HCT116 (cell line): ENCODE results near the gene APOE. TPM values are rescaled to one million over a fixed set of nuclear protein-coding genes. Genes with fewer than 3 reads are reported as not detected.

ENCODE experiments used
- ATAC-seq: fragments of 200-7000 bp; cut with Tn5 transposase; 2 replicates; pipeline ENCODE4 v1.9.1; 2020; ENCODE audit warnings: mild to moderate bottlenecking, moderate library complexity
- BruUV-seq: library from RNA; stranded (reverse); fragments of 400-500 nt; replicated peaks from 2 replicates; lab custom pipeline; 2021; lab: Mats Ljungman, UMichigan
- CTCF ChIA-PET: fragments of 300-600 bp; sonication (Branson Sonifier 250); formaldehyde crosslinking; loops from one replicate; lab custom pipeline; 2021; ENCODE audit warnings: antibody characterized with exemption; lab: Charles Lee
- POLR2A ChIA-PET: fragments of 300-600, 350-600 bp; sonication (Branson Sonifier 250); formaldehyde crosslinking; loops from one replicate; lab custom pipeline; 2021; ENCODE audit warnings: antibody characterized with exemption; lab: Charles Lee
- RAD21 ChIA-PET, 2 experiments: fragments of 300-600 bp; sonication (Branson Sonifier 250); formaldehyde crosslinking; loops; one replicate each; lab custom pipeline; 2023; ENCODE audit warnings: low total read pairs in 2 of 2; ENCODE audit not compliant: uncharacterized antibody in 2 of 2, unreplicated experiment in 2 of 2, low non-redundant PET in 1 of 2; lab: Charles Lee
- DNase-seq: peaks from one replicate; pipeline ENCODE4 v3.0.0-alpha.2; 2010; ENCODE audit warnings: low read depth, low spot score
- H2AFZ ChIP-seq: fragments of 200-600 bp; shearing (Covaris generic), sonication (generic); 2 replicates; pipeline ENCODE4 v1.6.1; 2017; ENCODE audit warnings: low read depth, mixed run types, mixed read lengths, antibody characterized with exemption, low read length; ENCODE audit not compliant: poor library complexity, severe bottlenecking
- H3K27ac ChIP-seq: 2 replicates; pipeline ENCODE4 v1.5.1; 2012; ENCODE audit warnings: low read depth, low read length
- H3K27me3 ChIP-seq: fragments of 200-600 bp; sonication (generic); 2 replicates; pipeline ENCODE4 v1.6.1; 2016; ENCODE audit warnings: mixed run types, low read length, mixed read lengths; ENCODE audit not compliant: insufficient read depth
- H3K36me3 ChIP-seq, 2 experiments: fragments of 200-500 bp in 1 of 2; fragments of 200-600 bp in 1 of 2; sonication (Bioruptor generic) in 1 of 2; sonication (generic) in 1 of 2; 2 replicates each; pipeline versions ENCODE4 v1.5.1 to v1.6.1; 2014 to 2016; ENCODE audit warnings: low read length in 2 of 2, inconsistent platforms in 1 of 2, mixed read lengths in 1 of 2, mixed run types in 1 of 2; ENCODE audit not compliant: insufficient read depth in 2 of 2, control insufficient read depth in 1 of 2
- H3K4me1 ChIP-seq, 2 experiments: fragments of 200-600 bp in 1 of 2; sonication (generic) in 1 of 2; 2 replicates each; pipeline versions ENCODE4 v1.5.1 to v1.6.1; 2012 to 2017; ENCODE audit warnings: low read length in 2 of 2, inconsistent platforms in 1 of 2, mild to moderate bottlenecking in 1 of 2, mixed read lengths in 1 of 2, mixed run types in 1 of 2, moderate library complexity in 1 of 2; ENCODE audit not compliant: insufficient read depth in 2 of 2, control insufficient read depth in 1 of 2
- H3K4me2 ChIP-seq: fragments of 200-600 bp; sonication (generic); 2 replicates; pipeline ENCODE4 v1.6.1; 2017; ENCODE audit warnings: mixed run types, low read length, mixed read lengths
- H3K4me3 ChIP-seq, 2 experiments: fragments of 200-600 bp in 1 of 2; sonication (generic) in 1 of 2; replicated peaks in 1 of 2; 2 replicates each; pipeline ENCODE4 v1.5.1; 2011 to 2016; ENCODE audit warnings: low read length in 2 of 2, control low read depth in 1 of 2, low read depth in 1 of 2, mild to moderate bottlenecking in 1 of 2, mixed read lengths in 1 of 2, mixed run types in 1 of 2
- H3K79me2 ChIP-seq: fragments of 200-600 bp; sonication (generic); 2 replicates; pipeline ENCODE4 v1.6.1; 2017; ENCODE audit warnings: mild to moderate bottlenecking, mixed run types, low read length, moderate library complexity, mixed read lengths; ENCODE audit not compliant: insufficient read depth
- H3K9ac ChIP-seq: fragments of 200-600 bp; sonication (generic); 2 replicates; pipeline ENCODE4 v1.6.1; 2016; ENCODE audit warnings: low read length, mixed read lengths
- H3K9me2 ChIP-seq: fragments of 200-600 bp; sonication (generic), shearing (Covaris generic); 2 replicates; pipeline ENCODE4 v1.6.1; 2017; ENCODE audit warnings: mixed run types, mild to moderate bottlenecking, moderate library complexity; ENCODE audit not compliant: insufficient read depth
- H3K9me3 ChIP-seq, 2 experiments: fragments of 200-500 bp in 1 of 2; fragments of 200-600 bp in 1 of 2; sonication (Bioruptor generic) in 1 of 2; sonication (generic) in 1 of 2; 2 replicates each; pipeline ENCODE4 v1.6.1; 2014 to 2017; ENCODE audit warnings: low read length in 2 of 2, mixed read lengths in 2 of 2, inconsistent platforms in 1 of 2, low read depth in 1 of 2, mild to moderate bottlenecking in 1 of 2, mixed run types in 1 of 2, moderate library complexity in 1 of 2; ENCODE audit not compliant: control insufficient read depth in 1 of 2, insufficient read depth in 1 of 2
- H4K20me1 ChIP-seq: fragments of 200-600 bp; sonication (generic), shearing (Covaris generic); 2 replicates; pipeline ENCODE4 v1.6.1; 2017; ENCODE audit warnings: mixed run types, mild to moderate bottlenecking, moderate library complexity; ENCODE audit not compliant: insufficient read depth
- CBX3 ChIP-seq: IDR thresholded peaks from 2 replicates; pipeline ENCODE4 v1.6.1; 2012; ENCODE audit warnings: low read depth
- CEBPB ChIP-seq: IDR thresholded peaks from 2 replicates; pipeline ENCODE4 v1.6.1; 2012; ENCODE audit warnings: low read depth
- EGR1 ChIP-seq: IDR thresholded peaks from 2 replicates; pipeline ENCODE4 v1.6.1; 2012; ENCODE audit warnings: low read depth
- ELF1 ChIP-seq: IDR thresholded peaks from 2 replicates; pipeline ENCODE4 v1.6.1; 2012; ENCODE audit warnings: low read depth, borderline replicate concordance
- EZH2 ChIP-seq: fragments of 200-600 bp; sonication (generic); IDR thresholded peaks from 2 replicates; pipeline ENCODE4 v1.6.1; 2017; ENCODE audit warnings: antibody characterized with exemption, mixed run types
- EZH2phosphoT487 ChIP-seq: fragments of 200-600 bp; IDR thresholded peaks from 2 replicates; pipeline ENCODE4 v1.6.1; 2018; ENCODE audit warnings: antibody characterized with exemption, borderline replicate concordance
- FOSL1 ChIP-seq: IDR thresholded peaks from 2 replicates; pipeline ENCODE4 v1.6.1; 2012; ENCODE audit warnings: low read depth
- JUND ChIP-seq: IDR thresholded peaks from 2 replicates; pipeline ENCODE4 v1.6.1; 2012
- POLR2A ChIP-seq: IDR thresholded peaks from 2 replicates; pipeline ENCODE4 v1.7.0; 2011; ENCODE audit warnings: borderline replicate concordance; ENCODE audit not compliant: insufficient read depth, insufficient read length; ENCODE audit errors: extremely low read depth
- POLR2AphosphoS5 ChIP-seq: IDR thresholded peaks from 2 replicates; pipeline ENCODE4 v1.6.1; 2011; ENCODE audit warnings: mild to moderate bottlenecking, low read depth, low read length, moderate library complexity
- RAD21 ChIP-seq: IDR thresholded peaks from 2 replicates; pipeline ENCODE4 v1.6.1; 2012; ENCODE audit warnings: low read depth, mild to moderate bottlenecking
- SIN3A ChIP-seq: IDR thresholded peaks from 2 replicates; pipeline ENCODE4 v1.6.1; 2012; ENCODE audit warnings: low read depth
- SP1 ChIP-seq: IDR thresholded peaks from 2 replicates; pipeline ENCODE4 v1.6.1; 2012; ENCODE audit warnings: low read depth
- SRF ChIP-seq: IDR thresholded peaks from 2 replicates; pipeline ENCODE4 v1.6.1; 2012; ENCODE audit warnings: low read depth
- TCF7L2 ChIP-seq: IDR thresholded peaks from 2 replicates; pipeline ENCODE4 v1.7.0; 2011; ENCODE audit warnings: borderline replicate concordance, inconsistent platforms; ENCODE audit not compliant: insufficient read depth, insufficient read length; ENCODE audit errors: extremely low read depth
- YY1 ChIP-seq: IDR thresholded peaks from 2 replicates; pipeline ENCODE4 v1.6.1; 2011; ENCODE audit warnings: low read length, low read depth, moderate library complexity, mild to moderate bottlenecking; ENCODE audit not compliant: insufficient replicate concordance; ENCODE audit errors: extremely low read depth
- ZFX ChIP-seq: fragments of 450-650 bp; IDR thresholded peaks from 2 replicates; pipeline ENCODE4 v1.6.1; 2017
- ZNF274 ChIP-seq: fragments of 200-500 bp; sonication (Bioruptor generic); IDR thresholded peaks from 2 replicates; pipeline ENCODE4 v1.6.1; 2014; ENCODE audit warnings: mild to moderate bottlenecking, low read depth, low read length, inconsistent platforms
- intact Hi-C: fragments of 100-400 bp; cut with micrococcal nuclease; formaldehyde crosslinking; loops from 2 replicates; pipeline ENCODE4 v1.10.0; 2022
- total RNA-seq: library from RNA; stranded (reverse); gene quantifications from one replicate; pipeline ENCODE4 v1.2.1, GENCODE V29; 2021; ENCODE audit not compliant: unreplicated experiment
- TF ChIP-seq, protein P1 (sequence below): IDR thresholded peaks from 2 replicates; pipeline ENCODE4 v1.6.1; 2012
- TF ChIP-seq, protein P2 (sequence below): IDR thresholded peaks from 2 replicates; pipeline ENCODE4 v1.6.1; 2011; ENCODE audit warnings: mild to moderate bottlenecking, low read length, moderate library complexity; ENCODE audit not compliant: insufficient replicate concordance; ENCODE audit errors: extremely low read depth
- TF ChIP-seq, protein P3 (sequence below), 3 experiments: fragments of 200-600 bp in 1 of 3; sonication (generic) in 1 of 3; IDR thresholded peaks in 2 of 3; conservative IDR thresholded peaks in 1 of 3; 2 replicates each; pipeline ENCODE4 v1.5.1; 2012 to 2017; ENCODE audit warnings: low read depth in 2 of 3, low read length in 2 of 3, antibody characterized with exemption in 1 of 3, borderline replicate concordance in 1 of 3, control low read depth in 1 of 3, mild to moderate bottlenecking in 1 of 3, mixed read lengths in 1 of 3, mixed run types in 1 of 3, moderate library complexity in 1 of 3; ENCODE audit not compliant: insufficient read depth in 1 of 3
- TF ChIP-seq, protein P4 (sequence below): IDR thresholded peaks from 2 replicates; pipeline ENCODE4 v1.6.1; 2012

Gene APOE
- total RNA-seq, 1 experiment from 2014 or later = 7.2 TPM

DNA sequence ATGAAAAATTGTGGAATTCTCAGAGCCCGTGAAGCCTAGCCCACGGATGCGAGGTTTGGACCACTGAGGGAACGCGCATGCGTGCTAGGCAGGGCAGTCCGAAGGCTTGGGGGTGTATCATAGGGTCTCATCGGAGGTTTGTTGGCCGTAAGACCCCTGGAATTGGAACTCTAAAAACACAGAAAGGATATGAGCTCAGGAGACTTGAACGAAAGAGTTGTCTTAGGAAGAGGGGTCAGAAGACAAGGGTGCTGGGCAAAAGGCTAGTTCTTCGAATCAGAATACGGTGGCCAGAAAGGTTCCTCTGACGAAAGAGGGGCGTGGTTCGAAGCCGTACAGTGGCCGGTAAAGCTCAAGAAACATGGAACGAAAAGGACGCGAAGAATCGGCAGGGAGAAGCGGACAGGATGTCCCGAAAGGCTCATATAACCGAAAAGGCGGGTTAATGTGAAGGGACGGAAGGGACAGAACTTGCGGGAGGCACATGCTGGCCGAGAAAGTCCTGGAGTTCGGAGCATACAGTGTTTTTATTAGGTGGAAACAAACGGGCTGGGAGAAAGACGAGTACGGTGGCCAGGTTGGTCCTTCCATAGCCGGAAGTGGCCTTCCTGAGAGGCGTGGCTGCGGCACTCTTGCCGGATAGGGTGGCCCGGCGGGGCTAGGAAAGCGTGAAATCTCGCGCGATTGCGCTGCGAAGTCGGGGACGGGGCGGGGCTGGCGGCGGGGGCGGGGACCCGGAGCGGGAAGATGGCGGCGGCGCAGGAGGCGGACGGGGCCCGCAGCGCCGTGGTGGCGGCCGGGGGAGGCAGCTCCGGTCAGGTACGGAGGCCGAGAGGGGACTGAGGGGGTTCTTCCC, 49.3 kb downstream of the APOE start, which contains the start of gene CLPTM1:
Gene CLPTM1, plus strand, starts transcription at position 732 of the 856 bp plus-strand sequence. Its CDS starts 16 bp downstream, at position 748.
- H3K36me3 ChIP-seq = no peaks in the 10 kb centered on the region; a peak in 1 of 4 replicates
- no peaks in the 10 kb centered on the region for H3K27me3 ChIP-seq
- H4K20me1 ChIP-seq = no peaks in the 10 kb centered on the region
- peak within 1 kb of the TSS; percentile 93 for H3K9ac ChIP-seq
- ChIA-PET RAD21 (no interaction called here), POLR2A (interaction anchor here (1.0 kb wide), 2 partner anchors 41 to 50 kb away, joined by 4 read pairs; no protein-coding TSS in a partner anchor), CTCF (interaction anchor here (1.3 to 1.4 kb wide), 2 partner anchors 137 to 231 kb away, joined by 3 read pairs; no protein-coding TSS in a partner anchor)
- peak; percentile 95 for DNase-seq
- peak; percentile 93 for ATAC-seq
- peaks cover 47% of the 10 kb centered on the region for H3K79me2 ChIP-seq
- peak within 1 kb of the TSS; percentile 83 for H3K4me2 ChIP-seq
- H3K27ac ChIP-seq = peak within 1 kb of the TSS; percentile 98
- H3K9me2 ChIP-seq = no peaks in the 10 kb centered on the region
- TSS peak; percentile 95 for BruUV-seq
- H3K4me1 ChIP-seq = peaks cover 11 to 34% of the 10 kb centered on the region in 2 experiments; a peak in 3 of 4 replicates
- H3K9me3 ChIP-seq = no peaks in the 10 kb centered on the region
- H3K4me3 ChIP-seq = peak within 1 kb of the TSS; percentile 71 to 85
- intact Hi-C loops = loop anchor here (2.0 to 10.0 kb wide), 3 partner anchors 40 to 370 kb away; partner anchors contain the start of genes APOC1 and NECTIN2
- peak within 1 kb of the TSS; percentile 37 for H2AFZ ChIP-seq
- no peak for TF ChIP-seq EZH2
- TF ChIP-seq, protein P1, sequence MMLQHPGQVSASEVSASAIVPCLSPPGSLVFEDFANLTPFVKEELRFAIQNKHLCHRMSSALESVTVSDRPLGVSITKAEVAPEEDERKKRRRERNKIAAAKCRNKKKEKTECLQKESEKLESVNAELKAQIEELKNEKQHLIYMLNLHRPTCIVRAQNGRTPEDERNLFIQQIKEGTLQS = no peak
- TF ChIP-seq ELF1 = peak; percentile 97
- no peak for TF ChIP-seq EZH2phosphoT487
- TF ChIP-seq SRF = no peak
- peak; percentile 95; the same call in 1 of the 2 replicates for TF ChIP-seq SIN3A
- TF ChIP-seq POLR2A = peak; percentile 93
- TF ChIP-seq RAD21 = no peak
- TF ChIP-seq, protein P2, sequence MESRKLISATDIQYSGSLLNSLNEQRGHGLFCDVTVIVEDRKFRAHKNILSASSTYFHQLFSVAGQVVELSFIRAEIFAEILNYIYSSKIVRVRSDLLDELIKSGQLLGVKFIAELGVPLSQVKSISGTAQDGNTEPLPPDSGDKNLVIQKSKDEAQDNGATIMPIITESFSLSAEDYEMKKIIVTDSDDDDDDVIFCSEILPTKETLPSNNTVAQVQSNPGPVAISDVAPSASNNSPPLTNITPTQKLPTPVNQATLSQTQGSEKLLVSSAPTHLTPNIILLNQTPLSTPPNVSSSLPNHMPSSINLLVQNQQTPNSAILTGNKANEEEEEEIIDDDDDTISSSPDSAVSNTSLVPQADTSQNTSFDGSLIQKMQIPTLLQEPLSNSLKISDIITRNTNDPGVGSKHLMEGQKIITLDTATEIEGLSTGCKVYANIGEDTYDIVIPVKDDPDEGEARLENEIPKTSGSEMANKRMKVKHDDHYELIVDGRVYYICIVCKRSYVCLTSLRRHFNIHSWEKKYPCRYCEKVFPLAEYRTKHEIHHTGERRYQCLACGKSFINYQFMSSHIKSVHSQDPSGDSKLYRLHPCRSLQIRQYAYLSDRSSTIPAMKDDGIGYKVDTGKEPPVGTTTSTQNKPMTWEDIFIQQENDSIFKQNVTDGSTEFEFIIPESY = peak; percentile 94
- TF ChIP-seq CBX3 = peak; percentile 92
- TF ChIP-seq POLR2AphosphoS5 = peak; percentile 89
- no peak for TF ChIP-seq ZNF274
- TF ChIP-seq TCF7L2 = no peak
- peak; percentile 97 for TF ChIP-seq SP1
- TF ChIP-seq FOSL1 = no peak
- TF ChIP-seq YY1 = peak; percentile 87
- TF ChIP-seq EGR1 = peak; percentile 65
- TF ChIP-seq ZFX = no peak
- TF ChIP-seq, protein P3, sequence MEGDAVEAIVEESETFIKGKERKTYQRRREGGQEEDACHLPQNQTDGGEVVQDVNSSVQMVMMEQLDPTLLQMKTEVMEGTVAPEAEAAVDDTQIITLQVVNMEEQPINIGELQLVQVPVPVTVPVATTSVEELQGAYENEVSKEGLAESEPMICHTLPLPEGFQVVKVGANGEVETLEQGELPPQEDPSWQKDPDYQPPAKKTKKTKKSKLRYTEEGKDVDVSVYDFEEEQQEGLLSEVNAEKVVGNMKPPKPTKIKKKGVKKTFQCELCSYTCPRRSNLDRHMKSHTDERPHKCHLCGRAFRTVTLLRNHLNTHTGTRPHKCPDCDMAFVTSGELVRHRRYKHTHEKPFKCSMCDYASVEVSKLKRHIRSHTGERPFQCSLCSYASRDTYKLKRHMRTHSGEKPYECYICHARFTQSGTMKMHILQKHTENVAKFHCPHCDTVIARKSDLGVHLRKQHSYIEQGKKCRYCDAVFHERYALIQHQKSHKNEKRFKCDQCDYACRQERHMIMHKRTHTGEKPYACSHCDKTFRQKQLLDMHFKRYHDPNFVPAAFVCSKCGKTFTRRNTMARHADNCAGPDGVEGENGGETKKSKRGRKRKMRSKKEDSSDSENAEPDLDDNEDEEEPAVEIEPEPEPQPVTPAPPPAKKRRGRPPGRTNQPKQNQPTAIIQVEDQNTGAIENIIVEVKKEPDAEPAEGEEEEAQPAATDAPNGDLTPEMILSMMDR (IDR thresholded peaks at IDR 0.05 in 2 of 3, conservative IDR thresholded peaks at IDR 0.05 in 1 of 3; ENCODE audit: borderline replicate concordance in 1 of 3, insufficient read depth in 1 of 3, low read depth in 2 of 3, low read length in 2 of 3) = no peak
- TF ChIP-seq, protein P4, sequence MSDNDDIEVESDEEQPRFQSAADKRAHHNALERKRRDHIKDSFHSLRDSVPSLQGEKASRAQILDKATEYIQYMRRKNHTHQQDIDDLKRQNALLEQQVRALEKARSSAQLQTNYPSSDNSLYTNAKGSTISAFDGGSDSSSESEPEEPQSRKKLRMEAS = peak; percentile 63; the same call in 1 of the 2 replicates
- no peak for TF ChIP-seq JUND
- no peak for TF ChIP-seq CEBPB
